ENCODE measurements around the gene RPA1.

RPA1 gene

GRCh38 chr17:1907909-1908698 is 78.3 kb downstream of the RPA1 start:
- FAIRE-seq (no peak), DNase-seq (ENCODE audit: low spot score) (no peak)

- no peak for FAIRE-seq
- peak; percentile 56 for DNase-seq (ENCODE audit: low spot score)
These were observed 79.0 kb downstream of the RPA1 start for GRCh38 chr17:1908699-1909309.

GRCh38 chr17:1909985-1910384 is 80.2 kb downstream of the RPA1 start:
- FAIRE-seq (no peak), DNase-seq (ENCODE audit: low spot score) (no peak)

- no peak for DNase-seq (ENCODE audit: low spot score)
- no peak for FAIRE-seq
These were observed 82.3 kb downstream of the RPA1 start for GRCh38 chr17:1912146-1912545.

- DNase-seq (ENCODE audit: low spot score) (no peak), FAIRE-seq (no peak)
These were observed 83.9 kb downstream of the RPA1 start for GRCh38 chr17:1913702-1914101.

- DNase-seq (ENCODE audit: low spot score) (no peak), FAIRE-seq (no peak)
These were observed 84.9 kb downstream of the RPA1 start for GRCh38 chr17:1914661-1915083.

- DNase-seq (ENCODE audit: low spot score): no peak
- FAIRE-seq: no peak
These were observed 86.1 kb downstream of the RPA1 start for GRCh38 chr17:1915889-1916288.

- no peak for DNase-seq (ENCODE audit: low spot score)
- FAIRE-seq: no peak
These were observed 86.5 kb downstream of the RPA1 start for GRCh38 chr17:1916316-1916715.

GRCh38 chr17:1916963-1917715 is 87.3 kb downstream of the RPA1 start:
- DNase-seq (ENCODE audit: low spot score) (no peak), FAIRE-seq (no peak)

GRCh38 chr17:1918346-1919162 is 88.7 kb downstream of the RPA1 start:
- DNase-seq (ENCODE audit: low spot score) (no peak), FAIRE-seq (no peak)

- no peak for FAIRE-seq
These were observed 89.4 kb downstream of the RPA1 start for GRCh38 chr17:1919201-1919600.

GRCh38 chr17:1920948-1921351 is 91.1 kb downstream of the RPA1 start:
- FAIRE-seq (no peak), DNase-seq (ENCODE audit: low spot score) (no peak)

More at GRCh38 chr17:1919201-1919600, 89.4 kb downstream of the RPA1 start:
- no peak for DNase-seq (ENCODE audit: low spot score)

GRCh38 chr17:1928976-1929375 is 99.2 kb downstream of the RPA1 start:
- DNase-seq (ENCODE audit: low spot score) (no peak), FAIRE-seq (no peak)

GRCh38 chr17:1930337-1930645 is 100.5 kb downstream of the RPA1 start:
- FAIRE-seq: no peak
- DNase-seq (ENCODE audit: low spot score): no peak

GRCh38 chr17:1931844-1932579 is 102.2 kb downstream of the RPA1 start:
- DNase-seq (ENCODE audit: low spot score) (no peak), FAIRE-seq (no peak)

- no peak for DNase-seq (ENCODE audit: low spot score)
- FAIRE-seq: no peak
These were observed 104.3 kb downstream of the RPA1 start for GRCh38 chr17:1933875-1934715.

- no peak for DNase-seq (ENCODE audit: low spot score)
- FAIRE-seq: no peak
These were observed 105.1 kb downstream of the RPA1 start for GRCh38 chr17:1934901-1935300.

- no peak for FAIRE-seq
- DNase-seq (ENCODE audit: low spot score): no peak
These were observed 107.0 kb downstream of the RPA1 start for GRCh38 chr17:1936766-1937165.

- FAIRE-seq: no peak
- no peak for DNase-seq (ENCODE audit: low spot score)
These were observed 107.7 kb downstream of the RPA1 start for GRCh38 chr17:1937461-1937860.
